Measurements from ENCODE around the gene TBCK. TPM values are rescaled to one million over a fixed set of nuclear protein-coding genes. Genes with fewer than 3 reads are reported as not detected.

The TBCK gene
- total and polyA plus RNA-seq, 2 of the 13 experiments (the other 11 are each of a cell fraction or from before 2014, with no cell fraction given) = 51.0 to 62.4 TPM

DNA sequence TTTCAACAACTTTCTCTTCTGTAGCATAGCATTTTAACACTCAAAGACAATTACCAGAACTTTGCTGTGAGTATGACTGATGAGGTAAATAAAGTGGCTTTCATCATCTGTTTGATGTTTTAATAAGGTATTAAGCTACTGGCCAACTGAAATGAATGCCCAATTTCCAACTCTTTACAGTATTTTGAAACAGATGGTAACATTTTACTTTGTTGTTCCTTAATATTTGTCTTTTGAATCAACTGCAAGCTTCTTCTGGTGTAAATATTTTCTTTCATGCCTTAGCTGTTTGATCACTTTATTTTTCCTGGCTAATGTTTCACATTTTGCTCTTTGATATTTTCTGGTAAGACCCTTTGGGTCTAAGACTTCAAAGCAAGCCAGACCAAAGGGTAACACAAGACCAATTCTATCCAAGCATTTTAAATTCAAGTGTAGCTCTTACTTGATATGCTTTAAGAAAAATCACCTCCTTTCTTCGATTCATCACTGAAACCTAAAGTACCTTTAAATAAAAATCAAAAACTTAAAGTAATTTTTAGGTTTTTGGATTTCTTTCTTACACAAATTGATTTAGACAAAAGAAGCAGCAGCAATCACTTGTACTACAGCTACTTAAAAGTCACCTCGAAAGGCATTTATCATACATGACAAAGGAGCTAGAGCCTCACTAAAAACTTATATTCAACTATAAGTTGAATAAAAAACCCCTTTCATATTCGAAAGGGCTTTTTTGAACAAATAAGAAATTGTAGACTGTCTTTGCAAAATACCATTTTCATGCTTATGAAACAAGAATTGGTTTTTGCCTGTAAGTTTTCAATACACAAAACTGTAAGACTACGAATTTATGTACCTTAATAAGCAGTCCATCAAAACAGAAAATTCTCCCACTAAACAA lies 57.6 kb downstream of the TBCK start:
- in situ Hi-C loops (cut with HindIII; ENCODE audit: extremely low pct_ligation_motif_present, low pct_unique_long_range_greater_than_20kb) = no loop called here
- TSS peak; percentile 100 for BruUV-seq (replicated peaks)
- Histone ChIP-seq H3K9ac (ENCODE audit: insufficient read depth, low read depth, low read length) (peak overlapping the region; percentile 61), H3K4me1 (ENCODE audit: insufficient read depth, low read length) (peaks cover 85% of the 10 kb centered on the region), H3K27ac (ENCODE audit: extremely low read length, insufficient read depth, low read length) (peak overlapping the region; percentile 94), H3K4me2 (ENCODE audit: low read depth, low read length) (peak overlapping the region; percentile 64), H3K36me3 (replicated peaks in 1 of 2; ENCODE audit: control insufficient read depth in 1 of 2, insufficient read depth in 2 of 2, low read length in 2 of 2) (peaks cover 14 to 18% of the 10 kb centered on the region in 2 experiments), H3K4me3 (replicated peaks in 1 of 3; ENCODE audit: insufficient read depth in 1 of 3, low read depth in 2 of 3, low read length in 3 of 3) (peak overlapping the region in 2 of 3 experiments; percentile 9 to 21; a peak in 2 of 6 replicates), H3K27me3 (ENCODE audit: control insufficient read depth in 1 of 2, insufficient read depth in 2 of 2, low read length in 2 of 2) (no peaks in the 10 kb centered on the region), H3K9me3 (ENCODE audit: low read length) (no peaks in the 10 kb centered on the region), H3K79me2 (ENCODE audit: insufficient read depth, low read length) (peaks cover 38% of the 10 kb centered on the region), H2AFZ (ENCODE audit: low read length) (no peak overlapping the region), H4K20me1 (ENCODE audit: insufficient read depth, low read length) (no peaks in the 10 kb centered on the region)
- POLR2A ChIA-PET = interaction anchor here (0.9 to 2.6 kb wide), 12 partner anchors 10 to 107 kb away, joined by 3 to 45 read pairs (median 4); partner anchors contain the start of genes AIMP1 and TBCK
- 14% methylated on average over 4 of the region's 4 CpGs for WGBS (ENCODE audit: low lambda C conversion rate)
- intact Hi-C loops (cut with micrococcal nuclease; ENCODE audit: unreplicated experiment) = loop anchor here (2.0 kb wide), 1 partner anchor 28 kb away; no protein-coding TSS in a partner anchor
- CTCF ChIA-PET (ENCODE audit: low intra/inter-chr PET ratio, low total read pairs) = no interaction called here
- peak; percentile 95 for DNase-seq (ENCODE audit: low spot score)
- peak; percentile 91 for ATAC-seq
- peak; percentile 70 for FAIRE-seq
- TF ChIP-seq NCOA2 (CRISPR knock-in tag; IDR thresholded peaks at IDR 0.05) (peak; percentile 100), NCOA1 (CRISPR knock-in tag; IDR thresholded peaks at IDR 0.05) (no peak; the same call in 1 of the 2 replicates), ZFP82 (CRISPR knock-in tag; IDR thresholded peaks at IDR 0.05; ENCODE audit: borderline replicate concordance) (no peak), TCF7 (IDR thresholded peaks at IDR 0.05; ENCODE audit: low read depth) (peak; percentile 99), KAT8 (CRISPR knock-in tag; IDR thresholded peaks at IDR 0.05) (peak; percentile 59), MBD4 (IDR thresholded peaks at IDR 0.05; ENCODE audit: borderline replicate concordance, low read length) (peak; percentile 98), KLF6 (CRISPR knock-in tag; IDR thresholded peaks at IDR 0.05) (peak; percentile 77; the same call in 1 of the 2 replicates), SSRP1 (CRISPR knock-in tag; IDR thresholded peaks at IDR 0.05) (no peak), ZEB1 (IDR thresholded peaks at IDR 0.05; ENCODE audit: insufficient replicate concordance, low read depth) (peak; percentile 58), KDM4B (CRISPR knock-in tag; IDR thresholded peaks at IDR 0.05) (0 out of 2 replicates have a peak, but pooled peaks have one; percentile 28), TOE1 (CRISPR knock-in tag; IDR thresholded peaks at IDR 0.05) (peak; percentile 39; the same call in 1 of the 2 replicates), TCF12 (IDR thresholded peaks at IDR 0.05) (no peak), TCF12 (CRISPR knock-in tag; IDR thresholded peaks at IDR 0.05) (peak; percentile 95; the same call in 1 of the 2 replicates)
- TF ChIP-seq, protein P1, sequence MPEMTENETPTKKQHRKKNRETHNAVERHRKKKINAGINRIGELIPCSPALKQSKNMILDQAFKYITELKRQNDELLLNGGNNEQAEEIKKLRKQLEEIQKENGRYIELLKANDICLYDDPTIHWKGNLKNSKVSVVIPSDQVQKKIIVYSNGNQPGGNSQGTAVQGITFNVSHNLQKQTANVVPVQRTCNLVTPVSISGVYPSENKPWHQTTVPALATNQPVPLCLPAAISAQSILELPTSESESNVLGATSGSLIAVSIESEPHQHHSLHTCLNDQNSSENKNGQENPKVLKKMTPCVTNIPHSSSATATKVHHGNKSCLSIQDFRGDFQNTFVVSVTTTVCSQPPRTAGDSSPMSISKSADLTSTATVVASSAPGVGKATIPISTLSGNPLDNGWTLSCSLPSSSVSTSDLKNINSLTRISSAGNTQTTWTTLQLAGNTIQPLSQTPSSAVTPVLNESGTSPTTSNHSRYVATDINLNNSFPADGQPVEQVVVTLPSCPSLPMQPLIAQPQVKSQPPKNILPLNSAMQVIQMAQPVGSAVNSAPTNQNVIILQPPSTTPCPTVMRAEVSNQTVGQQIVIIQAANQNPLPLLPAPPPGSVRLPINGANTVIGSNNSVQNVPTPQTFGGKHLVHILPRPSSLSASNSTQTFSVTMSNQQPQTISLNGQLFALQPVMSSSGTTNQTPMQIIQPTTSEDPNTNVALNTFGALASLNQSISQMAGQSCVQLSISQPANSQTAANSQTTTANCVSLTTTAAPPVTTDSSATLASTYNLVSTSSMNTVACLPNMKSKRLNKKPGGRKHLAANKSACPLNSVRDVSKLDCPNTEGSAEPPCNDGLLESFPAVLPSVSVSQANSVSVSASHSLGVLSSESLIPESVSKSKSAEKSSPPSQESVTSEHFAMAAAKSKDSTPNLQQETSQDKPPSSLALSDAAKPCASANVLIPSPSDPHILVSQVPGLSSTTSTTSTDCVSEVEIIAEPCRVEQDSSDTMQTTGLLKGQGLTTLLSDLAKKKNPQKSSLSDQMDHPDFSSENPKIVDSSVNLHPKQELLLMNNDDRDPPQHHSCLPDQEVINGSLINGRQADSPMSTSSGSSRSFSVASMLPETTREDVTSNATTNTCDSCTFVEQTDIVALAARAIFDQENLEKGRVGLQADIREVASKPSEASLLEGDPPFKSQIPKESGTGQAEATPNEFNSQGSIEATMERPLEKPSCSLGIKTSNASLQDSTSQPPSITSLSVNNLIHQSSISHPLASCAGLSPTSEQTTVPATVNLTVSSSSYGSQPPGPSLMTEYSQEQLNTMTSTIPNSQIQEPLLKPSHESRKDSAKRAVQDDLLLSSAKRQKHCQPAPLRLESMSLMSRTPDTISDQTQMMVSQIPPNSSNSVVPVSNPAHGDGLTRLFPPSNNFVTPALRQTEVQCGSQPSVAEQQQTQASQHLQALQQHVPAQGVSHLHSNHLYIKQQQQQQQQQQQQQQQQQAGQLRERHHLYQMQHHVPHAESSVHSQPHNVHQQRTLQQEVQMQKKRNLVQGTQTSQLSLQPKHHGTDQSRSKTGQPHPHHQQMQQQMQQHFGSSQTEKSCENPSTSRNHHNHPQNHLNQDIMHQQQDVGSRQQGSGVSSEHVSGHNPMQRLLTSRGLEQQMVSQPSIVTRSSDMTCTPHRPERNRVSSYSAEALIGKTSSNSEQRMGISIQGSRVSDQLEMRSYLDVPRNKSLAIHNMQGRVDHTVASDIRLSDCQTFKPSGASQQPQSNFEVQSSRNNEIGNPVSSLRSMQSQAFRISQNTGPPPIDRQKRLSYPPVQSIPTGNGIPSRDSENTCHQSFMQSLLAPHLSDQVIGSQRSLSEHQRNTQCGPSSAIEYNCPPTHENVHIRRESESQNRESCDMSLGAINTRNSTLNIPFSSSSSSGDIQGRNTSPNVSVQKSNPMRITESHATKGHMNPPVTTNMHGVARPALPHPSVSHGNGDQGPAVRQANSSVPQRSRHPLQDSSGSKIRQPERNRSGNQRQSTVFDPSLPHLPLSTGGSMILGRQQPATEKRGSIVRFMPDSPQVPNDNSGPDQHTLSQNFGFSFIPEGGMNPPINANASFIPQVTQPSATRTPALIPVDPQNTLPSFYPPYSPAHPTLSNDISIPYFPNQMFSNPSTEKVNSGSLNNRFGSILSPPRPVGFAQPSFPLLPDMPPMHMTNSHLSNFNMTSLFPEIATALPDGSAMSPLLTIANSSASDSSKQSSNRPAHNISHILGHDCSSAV (CRISPR knock-in tag; IDR thresholded peaks at IDR 0.05; ENCODE audit: borderline replicate concordance) = no peak
